Sigmoid colon (tissue), 4 donors: Measurements from ENCODE around the gene POLR2C.

ENCODE experiments used
- CTCF ChIP-seq, 4 experiments: fragments of 450-650 bp in 3 of 4; fragments of 200-600 bp in 1 of 4; IDR thresholded peaks; one replicate each; pipeline ENCODE4 v1.5.1; 2016 to 2019; ENCODE audit warnings: antibody characterized with exemption in 4 of 4, mild to moderate bottlenecking in 3 of 4, moderate library complexity in 2 of 4
- EP300 ChIP-seq, 4 donors: sonication (generic); formaldehyde crosslinking; IDR thresholded peaks; one replicate each; pipeline ENCODE4 v1.6.1; 2017; ENCODE audit warnings: antibody characterized with exemption in 4 of 4
- POLR2A ChIP-seq, 2 donors: fragments of 450-650 bp; IDR thresholded peaks; one replicate each; pipeline ENCODE4 v1.6.1; 2016; ENCODE audit warnings: antibody characterized with exemption in 2 of 2, mild to moderate bottlenecking in 2 of 2, moderate library complexity in 2 of 2
- POLR2AphosphoS5 ChIP-seq, 4 donors: sonication (generic); formaldehyde crosslinking; IDR thresholded peaks; one replicate each; pipeline ENCODE4 v1.6.1; 2017; ENCODE audit warnings: antibody characterized with exemption in 4 of 4

- no peak for TF ChIP-seq CTCF (IDR thresholded peaks at IDR 0.05)
- TF ChIP-seq POLR2A (IDR thresholded peaks at IDR 0.05) = no peak
- no peak for TF ChIP-seq POLR2AphosphoS5 (IDR thresholded peaks at IDR 0.05)
- no peak for TF ChIP-seq EP300 (IDR thresholded peaks at IDR 0.05)
Measured at GRCh38 chr16:57508035-57508425, 45.6 kb downstream of the POLR2C start.
